Stimulated activated naive CD8-positive, alpha-beta T cell treated with anti-CD3 and anti-CD28 coated beads, Interleukin-15, Interleukin-2, amounts not matched to agents 100 U/mL and 50 U/mL, for 24 hours (primary cell): Measurements from ENCODE around the gene PNCK.

Experiments used
- ATAC-seq: fragments of 150-1000 bp; cut with Tn5 transposase; one replicate; pipeline ENCODE4 v1.10.0; 2021
- DNase-seq: peaks from one replicate; pipeline ENCODE4 v3.0.0; 2021

The PNCK gene

DNA sequence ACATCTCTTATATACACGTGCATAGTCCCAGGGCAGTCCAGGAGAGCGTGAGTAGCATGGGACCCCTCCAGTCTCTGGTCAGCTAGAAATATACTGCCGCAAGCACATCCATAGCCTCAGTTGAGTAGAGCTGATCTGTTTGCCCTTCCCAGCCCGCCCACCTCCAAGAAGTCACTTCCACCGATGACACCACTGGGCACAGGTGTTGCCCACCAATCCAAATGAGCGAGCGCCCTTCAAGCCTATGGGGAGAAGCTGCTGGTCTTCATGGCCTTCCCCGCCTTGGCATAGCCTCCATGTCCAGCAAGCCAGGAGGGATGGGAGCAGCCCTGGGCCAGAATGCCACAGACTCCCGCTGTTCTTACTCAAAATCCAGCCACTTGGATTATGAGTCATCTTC is 16.5 kb downstream of the PNCK start:
- DNase-seq (no peak), ATAC-seq (no peak)

DNA sequence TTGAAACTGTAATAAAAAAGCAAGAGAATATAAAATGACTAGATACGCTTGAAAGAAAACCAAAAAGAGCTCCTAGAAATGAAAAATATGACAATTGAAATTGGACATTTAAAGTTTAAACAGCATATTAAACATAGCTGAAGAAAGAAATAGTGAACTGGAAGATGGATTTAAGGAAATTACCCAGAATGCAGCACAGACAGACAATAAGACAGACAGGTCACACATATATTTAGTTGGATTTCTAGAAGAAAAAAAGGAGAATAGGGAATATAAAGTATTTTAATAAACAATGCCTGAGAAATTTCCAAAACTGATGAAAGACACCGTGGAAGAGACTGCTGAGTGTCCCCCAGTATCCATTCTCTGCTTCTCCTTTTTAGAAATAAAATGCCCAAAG is 20.1 kb downstream of the PNCK start:
- ATAC-seq (no peak), DNase-seq (no peak)

DNA sequence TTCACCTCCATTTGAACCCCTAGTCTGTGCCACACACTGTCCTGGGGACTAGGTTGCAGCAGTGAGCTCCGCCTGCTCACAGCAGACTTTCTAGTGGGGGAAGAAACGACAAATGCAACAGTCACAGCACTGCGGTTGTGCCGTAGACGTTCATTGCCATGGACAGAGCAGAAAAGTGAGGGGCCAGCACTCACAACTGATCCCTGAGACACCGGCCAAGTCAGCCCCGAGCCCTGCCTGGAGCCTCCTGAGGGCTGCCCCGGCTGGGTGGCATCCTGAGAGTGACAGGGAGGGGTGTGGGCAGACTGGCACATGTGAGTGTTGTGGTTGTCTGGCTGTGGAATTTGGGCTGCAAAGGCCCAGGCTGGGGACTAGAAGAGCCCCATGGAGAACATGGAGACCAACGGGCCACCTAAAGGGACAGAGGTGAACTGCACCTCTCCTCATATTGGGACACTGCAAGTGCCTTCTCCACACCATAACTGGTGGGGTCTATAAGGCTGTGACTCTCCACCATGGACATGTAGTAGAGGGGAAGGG is 22.0 kb downstream of the PNCK start:
- no peak for DNase-seq
- no peak for ATAC-seq

DNA sequence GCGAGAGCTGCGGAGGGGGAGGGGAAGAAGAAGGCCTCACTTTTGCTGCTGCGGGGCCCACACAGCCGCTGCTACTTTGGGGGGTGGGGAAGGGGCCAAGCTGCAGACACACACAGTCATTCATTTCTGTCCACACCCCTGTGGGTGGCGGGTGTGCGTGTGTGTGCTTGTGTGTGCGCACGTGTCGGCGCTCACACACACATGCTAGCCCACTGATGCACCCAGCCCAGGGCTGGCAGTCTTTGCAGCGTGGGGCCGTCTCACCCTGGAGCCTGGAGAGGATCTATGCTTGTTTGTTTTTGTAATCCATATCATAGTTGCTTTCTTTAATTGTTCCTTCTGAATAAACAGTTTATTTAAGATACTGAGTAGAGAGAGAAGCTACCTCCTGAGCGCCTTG is 22.7 kb downstream of the PNCK start:
- ATAC-seq: no peak

DNA sequence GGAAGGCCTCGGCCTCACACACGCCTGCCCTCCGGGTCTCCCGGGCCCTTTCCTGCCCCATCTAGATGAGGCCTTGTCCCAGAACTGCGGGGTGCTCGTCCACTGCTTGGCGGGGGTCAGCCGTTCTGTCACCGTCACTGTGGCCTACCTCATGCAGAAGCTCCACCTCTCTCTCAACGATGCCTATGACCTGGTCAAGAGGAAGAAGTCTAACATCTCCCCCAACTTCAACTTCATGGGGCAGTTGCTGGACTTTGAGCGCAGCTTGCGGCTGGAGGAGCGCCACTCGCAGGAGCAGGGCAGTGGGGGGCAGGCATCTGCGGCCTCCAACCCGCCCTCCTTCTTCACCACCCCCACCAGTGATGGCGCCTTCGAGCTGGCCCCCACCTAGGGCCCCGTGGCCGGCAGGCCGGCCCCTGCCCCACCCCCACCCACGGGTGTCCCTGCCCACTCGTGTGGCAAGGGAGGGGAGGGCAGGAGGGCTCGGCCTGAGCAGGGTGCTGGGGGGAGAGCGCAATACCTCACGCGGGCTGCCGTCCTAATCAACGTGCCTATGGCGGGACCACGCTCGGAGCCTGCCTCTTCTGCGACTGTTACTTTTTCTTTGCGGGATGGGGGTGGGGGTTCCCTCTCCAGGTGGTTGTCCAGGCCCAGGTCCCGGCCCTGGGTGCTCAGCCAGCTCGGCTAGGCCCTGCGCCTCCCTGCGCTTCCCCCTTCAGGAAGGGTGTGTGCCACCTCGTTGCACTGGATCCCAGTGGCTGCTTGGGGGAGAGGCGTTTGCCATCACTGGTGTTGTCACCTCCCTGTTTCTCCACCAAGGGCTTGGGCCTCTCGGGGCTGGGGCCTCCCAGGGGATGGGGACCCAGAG is 23.5 kb downstream of the PNCK start:
- no peak for ATAC-seq
- DNase-seq: no peak

More for the DNA sequence above, 22.7 kb downstream of the PNCK start:
- no peak for DNase-seq

DNA sequence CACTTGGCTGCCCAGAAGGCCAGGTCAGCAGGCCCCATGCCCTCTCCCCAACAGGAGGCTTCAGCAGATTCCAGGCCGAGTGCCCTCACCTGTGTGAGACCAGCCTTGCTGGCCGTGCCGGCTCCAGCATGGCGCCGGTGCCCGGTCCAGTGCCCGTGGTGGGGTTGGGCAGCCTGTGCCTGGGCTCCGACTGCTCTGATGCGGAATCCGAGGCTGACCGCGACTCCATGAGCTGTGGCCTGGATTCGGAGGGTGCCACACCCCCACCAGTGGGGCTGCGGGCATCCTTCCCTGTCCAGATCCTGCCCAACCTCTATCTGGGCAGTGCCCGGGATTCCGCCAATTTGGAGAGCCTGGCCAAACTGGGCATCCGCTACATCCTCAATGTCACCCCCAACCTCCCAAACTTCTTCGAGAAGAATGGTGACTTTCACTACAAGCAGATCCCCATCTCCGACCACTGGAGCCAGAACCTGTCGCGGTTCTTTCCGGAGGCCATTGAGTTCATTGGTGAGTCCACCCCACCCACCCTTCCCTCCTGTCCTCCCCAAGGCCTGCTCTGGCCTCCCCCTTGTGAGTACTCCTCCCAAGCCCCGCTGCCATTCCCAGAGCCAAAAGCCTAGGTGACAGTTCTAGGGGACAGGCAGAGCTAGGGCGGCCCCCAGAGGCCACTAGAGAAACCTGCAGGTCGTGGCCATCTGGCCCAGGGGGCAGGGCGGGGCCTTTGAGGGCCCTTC is 24.3 kb downstream of the PNCK start:
- ATAC-seq (peak; percentile 74), DNase-seq (peak; percentile 46)

DNA sequence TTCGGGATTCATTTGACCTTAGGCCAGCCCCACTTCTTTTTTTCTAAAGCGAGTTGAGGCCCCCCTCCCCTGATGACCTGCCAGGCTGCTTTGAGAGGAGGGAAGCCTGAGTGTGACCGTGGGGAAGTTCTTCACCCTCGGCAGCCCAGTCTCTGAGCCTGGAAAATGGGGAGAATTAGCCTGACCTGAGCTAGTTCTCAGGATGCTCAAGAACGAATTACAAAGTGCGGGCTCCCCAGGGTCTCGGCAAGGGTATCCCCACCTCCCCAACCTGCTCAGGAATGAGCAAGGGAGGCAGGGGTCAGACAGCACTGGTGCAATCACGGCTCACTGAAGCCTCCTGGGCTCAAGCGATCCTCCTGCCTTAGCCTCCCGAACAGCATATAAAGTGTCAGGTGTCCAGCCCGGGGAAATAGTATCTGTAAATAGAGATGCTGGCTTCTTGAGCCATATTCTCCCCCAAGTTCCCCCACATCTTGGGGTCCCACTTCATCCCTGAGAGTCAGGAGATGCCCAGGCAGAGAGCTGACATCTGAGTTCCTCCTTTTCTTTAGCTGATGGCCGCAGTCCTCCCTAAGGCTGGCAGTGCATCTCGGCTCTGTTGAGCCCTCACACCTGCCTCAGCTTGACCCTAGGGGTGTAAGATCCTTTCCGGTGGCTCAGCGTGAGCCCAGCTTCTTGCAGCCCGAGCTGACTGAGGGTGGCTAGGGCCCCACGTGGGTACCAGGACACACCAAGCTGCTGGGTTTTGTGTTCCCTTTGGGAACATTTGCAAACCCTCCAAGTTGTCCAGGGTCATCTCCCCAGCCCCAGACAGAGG is 25.0 kb downstream of the PNCK start:
- ATAC-seq (no peak), DNase-seq (no peak)

DNA sequence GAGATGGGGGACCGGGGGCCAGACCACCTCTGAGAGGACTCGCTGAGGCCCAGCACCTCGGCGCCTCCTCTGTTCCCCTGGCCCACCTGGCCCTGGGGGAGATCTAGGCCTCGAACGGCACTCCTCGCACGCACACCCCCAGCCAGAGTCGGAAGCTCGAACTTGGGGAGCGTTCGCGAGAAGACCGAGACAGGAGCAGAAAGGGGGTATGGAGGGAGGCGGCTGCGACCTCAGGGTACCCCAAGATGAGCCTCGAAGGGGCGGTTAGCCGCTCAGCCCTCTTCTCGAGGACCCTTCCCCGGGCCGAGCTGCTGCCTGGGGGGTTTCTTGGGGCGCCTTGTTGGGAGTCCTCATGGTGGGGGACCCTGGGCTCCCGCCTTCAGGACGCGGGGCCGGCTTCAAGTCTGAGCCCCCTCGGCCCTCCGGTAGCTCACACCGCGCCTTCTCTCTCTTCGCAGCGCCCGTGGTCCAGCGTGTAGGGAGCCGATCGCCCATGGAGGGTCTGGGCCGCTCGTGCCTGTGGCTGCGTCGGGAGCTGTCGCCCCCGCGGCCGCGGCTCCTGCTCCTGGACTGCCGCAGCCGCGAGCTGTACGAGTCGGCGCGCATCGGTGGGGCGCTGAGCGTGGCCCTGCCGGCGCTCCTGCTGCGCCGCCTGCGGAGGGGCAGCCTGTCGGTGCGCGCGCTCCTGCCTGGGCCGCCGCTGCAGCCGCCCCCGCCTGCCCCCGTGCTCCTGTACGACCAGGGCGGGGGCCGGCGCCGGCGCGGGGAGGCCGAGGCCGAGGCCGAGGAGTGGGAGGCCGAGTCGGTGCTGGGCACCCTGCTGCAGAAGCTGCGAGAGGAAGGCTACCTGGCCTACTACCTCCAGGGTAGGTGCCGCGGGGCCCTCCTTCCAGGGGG is 25.9 kb downstream of the PNCK start:
- no peak for DNase-seq
- ATAC-seq: no peak

DNA sequence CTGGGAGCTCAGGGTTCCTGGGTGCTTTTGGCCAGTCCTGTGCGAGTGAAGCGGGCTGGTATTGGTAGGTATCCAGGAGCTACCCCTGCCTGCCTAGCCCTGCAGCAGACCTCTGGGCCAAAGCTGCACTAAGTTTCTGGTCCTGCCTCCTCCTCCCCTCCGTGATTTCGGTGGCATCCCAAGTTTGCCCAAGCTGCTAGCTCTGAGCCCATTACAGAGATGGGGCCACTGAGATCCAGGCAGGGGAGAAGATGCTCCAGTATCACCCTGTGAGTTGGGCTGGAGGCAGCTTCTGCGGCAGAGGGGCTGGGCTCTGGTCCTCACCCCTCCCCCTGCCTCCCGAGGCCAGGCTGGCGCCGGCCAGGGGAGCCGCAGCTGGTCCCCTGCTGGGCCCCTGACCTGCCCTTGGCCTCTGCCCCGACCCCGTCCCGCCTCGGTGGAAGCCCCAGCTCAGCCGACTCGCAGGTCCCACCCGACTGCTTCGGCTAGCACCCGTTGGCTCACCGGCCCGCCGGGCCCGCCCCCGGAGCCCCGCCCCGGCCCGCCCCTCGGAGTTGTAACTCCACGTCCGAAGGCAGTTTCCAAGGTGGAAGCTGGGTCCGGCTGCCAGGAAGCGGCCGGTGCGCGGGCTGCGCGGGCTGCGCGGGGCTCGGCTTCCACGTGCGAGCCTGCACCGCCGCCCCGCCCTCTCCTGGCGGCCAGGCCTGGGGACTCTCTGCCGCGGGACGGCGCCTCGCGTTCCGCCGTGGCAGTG is 26.8 kb downstream of the PNCK start, which contains the start of gene DUSP9:
TSS of gene DUSP9 (plus strand) at position 584 of the 754 bp plus-strand sequence. CDS start 751 bp downstream, outside the sequence.
- ATAC-seq (no peak), DNase-seq (no peak)

DNA sequence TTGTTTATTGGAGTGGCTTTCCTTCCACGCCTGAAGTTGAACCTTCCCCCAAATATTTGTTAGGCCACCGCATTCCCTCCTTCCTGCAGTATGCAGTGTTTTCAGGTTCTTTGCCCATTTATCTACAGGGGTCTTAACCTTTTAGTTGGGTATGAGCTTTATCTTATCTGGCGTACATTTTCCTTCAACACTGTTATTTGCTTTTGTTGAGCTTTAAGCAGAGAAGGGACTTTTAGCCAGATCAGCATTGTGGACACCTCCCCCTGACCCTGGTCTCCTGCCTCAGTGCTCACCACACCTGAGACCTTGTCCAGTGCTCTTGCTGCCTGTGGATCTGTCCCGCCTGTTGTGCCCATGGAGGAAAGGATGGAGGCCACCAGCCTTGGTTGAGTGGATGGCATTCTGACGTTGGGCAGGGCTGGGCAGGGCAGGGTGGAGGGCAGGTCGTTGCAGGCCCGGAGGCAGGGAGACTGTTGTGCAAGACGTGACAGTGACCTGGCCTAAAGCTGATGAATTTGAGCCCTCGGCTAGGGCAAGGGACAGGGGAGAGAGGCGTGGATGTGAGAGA is 27.6 kb downstream of the PNCK start:
- no peak for ATAC-seq
- DNase-seq: no peak

DNA sequence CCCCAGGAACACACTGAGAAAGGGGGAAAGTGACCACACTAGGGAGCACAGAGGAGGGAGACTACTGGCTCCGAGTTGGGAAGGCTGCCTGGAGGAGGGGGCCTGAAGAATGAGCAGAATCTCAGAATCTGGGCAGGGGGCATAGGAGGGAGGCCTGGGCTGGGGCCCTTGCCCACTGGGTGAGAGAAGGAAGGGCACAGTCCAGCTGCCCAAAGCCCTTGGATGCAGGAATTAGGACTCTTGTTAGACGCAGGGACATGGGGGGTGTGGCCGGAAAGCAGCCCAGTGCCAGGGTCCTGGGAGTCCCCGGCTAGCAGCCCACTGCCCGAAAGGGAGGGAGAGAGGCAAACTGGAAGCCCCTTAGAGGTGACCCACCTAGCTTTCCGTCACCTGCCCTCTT is 28.5 kb downstream of the PNCK start:
- no peak for DNase-seq
- ATAC-seq: no peak

DNA sequence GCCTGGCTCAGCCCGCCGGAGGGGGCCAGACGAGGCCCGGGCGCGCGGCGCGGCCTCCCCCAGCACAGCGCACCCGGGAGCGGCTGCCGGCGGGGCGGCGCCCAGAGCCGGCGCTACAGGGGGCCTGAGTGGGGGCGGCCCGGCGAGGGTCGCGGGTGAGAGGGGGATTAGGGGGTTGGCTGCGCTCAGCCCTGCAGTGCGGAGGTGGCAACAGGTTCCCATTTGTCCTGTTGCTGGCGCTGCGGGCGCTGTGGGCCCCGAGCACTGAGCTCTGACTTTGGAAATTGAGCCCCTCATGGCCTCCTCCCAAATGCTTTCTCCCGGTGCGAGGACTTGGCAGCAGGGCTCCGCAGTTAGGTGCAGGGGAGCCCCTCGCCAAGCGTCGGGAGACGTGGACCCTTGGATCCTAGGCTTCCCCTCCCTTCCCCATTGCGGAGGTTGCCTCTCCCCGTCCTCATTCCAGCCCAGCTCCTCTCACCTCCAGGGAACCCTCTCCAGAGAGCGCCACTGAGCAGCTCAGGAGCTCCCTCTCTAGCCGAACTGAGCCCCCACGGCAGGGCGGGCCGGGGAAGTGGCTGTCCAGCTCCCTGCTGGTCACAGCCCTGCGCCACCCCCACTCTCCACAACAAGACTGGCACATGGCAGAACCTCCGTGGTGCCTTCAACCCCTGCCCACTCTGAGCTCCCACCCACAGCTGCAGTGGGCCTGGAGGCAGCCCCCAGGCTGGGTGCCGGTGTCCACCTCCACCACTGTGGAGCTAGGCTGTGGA is 29.1 kb downstream of the PNCK start:
- peak; percentile 21 for ATAC-seq
- DNase-seq: no peak

DNA sequence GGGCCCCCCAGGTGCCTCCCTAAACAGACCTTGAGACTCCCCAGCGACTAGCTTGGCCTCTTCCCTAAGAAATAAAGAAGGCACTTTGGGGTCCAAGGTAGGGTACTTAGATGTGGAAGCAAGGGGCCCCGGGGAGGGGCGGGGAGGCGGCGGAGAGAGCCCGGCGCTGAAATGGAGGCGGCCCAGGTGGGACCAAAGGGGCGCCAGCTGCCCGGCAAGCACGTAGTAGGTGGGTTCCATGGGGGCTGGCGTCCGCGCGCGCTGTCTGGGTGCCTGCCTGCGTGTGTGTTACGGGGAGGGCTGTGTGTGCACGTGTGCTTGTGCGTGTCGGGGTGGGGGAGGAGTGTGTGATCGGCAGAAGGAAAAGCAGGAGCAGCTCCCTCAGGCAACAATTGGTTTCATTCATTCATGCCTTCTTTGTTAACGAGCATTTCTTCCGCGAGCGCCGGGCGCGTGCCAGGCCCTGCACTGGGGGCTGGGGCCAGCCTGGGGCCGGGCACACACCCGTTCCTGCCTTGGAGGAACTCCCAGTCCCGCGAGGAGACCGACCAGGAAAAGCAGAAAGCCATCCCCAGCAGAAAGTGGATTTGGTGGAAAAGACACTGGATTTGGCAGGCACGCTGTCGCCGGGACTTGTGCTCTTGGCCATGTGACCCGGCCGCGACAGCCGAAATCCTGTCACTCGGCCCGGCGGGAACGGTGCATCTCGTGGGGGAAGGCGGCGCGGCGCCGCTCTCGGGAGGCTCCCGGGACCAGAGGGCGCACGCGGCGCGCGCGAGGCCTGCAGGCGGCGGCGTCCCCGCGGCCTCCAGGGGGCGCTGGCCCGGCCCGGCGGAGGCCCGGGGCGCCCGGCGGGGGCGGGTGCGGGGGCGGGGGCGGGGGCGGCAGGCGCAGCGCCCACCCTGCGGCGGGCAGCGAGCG is 29.9 kb downstream of the PNCK start:
- ATAC-seq (peak; percentile 47), DNase-seq (no peak)

DNA sequence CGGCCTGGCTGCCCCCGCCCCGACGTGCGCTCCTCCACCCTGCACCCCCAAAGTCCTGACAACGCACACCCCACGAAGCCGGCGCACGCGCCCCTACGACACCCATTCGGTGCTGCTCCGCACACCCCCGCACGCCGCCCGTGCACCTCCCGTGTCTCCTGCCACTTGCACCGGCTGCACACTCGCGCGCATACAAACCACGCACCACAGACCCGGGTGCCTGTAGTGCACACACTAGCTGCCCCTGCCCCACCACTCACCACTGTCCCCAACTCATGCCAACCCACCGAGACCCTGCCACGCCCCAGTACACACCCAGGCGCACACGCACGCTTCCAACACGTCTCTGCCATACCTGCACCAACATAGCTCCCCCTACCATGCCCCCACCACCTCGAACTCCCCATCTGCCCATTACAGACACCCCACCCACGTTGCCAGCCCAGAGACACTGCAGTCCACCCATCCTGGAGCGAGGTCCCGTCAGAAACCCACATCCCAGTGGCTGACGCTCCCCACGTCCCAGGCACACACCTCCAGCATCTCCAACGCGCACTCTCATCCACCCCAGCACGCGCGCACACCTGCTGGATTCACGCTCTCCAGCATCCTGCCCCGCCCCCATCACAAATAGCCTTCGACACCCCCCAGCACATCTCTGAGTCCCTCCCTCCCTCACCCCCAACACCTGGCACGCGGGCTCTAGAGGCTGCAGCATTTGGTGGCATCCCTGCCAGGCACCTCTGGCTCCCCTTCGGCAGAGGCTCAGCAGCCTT is 30.8 kb downstream of the PNCK start:
- no peak for ATAC-seq

DNA sequence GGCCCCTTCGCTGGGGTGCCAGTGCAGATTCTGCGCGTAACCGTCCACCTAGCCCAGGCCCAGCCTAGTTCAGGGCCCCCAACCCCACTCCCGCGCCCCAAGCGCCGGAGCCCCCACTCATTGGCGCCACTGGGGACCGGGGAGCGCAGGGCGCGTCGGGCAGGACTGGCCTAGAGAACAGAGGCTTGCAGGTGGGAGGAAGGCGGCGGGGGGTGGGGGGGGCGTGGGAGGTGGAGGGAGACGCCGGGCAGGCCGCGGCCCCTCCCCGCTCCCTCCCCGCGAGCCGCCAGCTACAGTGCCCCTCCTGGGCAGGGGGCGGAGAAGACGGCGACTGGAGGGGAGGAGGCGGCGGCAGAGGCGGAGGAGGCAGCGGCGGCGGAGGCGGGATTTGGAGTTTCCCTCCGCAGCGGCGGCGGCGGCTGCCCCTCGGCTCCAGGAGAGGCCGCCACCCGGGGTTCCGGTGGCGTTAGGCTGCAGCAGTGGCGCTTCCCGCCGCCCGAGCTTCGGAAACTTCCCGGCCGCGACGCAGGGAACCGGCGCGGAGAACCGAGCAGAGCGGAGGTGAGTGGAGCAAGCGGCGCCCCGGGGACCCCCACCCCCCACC is 31.5 kb downstream of the PNCK start:
- DNase-seq: no peak

More for the DNA sequence above, 30.8 kb downstream of the PNCK start:
- no peak for DNase-seq

DNA sequence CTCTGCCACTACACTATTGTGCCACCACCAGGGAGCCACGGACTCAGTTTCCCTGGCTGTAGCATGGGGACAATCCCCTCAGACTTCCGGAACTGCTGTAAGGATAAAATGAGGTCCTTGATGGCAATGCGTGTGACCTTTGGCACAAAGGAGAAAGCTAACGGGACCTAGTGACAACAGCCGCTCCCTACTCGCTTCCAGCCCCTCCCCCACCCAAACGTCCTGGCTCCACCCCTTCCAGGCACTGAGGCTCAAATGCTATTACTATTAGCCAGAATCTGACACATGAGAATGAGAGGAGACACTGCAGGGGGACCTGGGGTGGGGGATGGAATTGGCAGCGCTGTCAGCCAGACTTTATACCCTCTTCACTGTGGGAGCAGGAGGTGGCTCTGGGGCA is 32.0 kb downstream of the PNCK start:
- DNase-seq (no peak), ATAC-seq (no peak)

More for the DNA sequence above, 31.5 kb downstream of the PNCK start:
- no peak for ATAC-seq
